Loucy (cell line): Measurements from ENCODE around the gene MLH1.

Experiments used
- H2AFZ ChIP-seq: fragments of 200-600 bp; sonication (generic); 2 replicates; pipeline ENCODE4 v1.6.0; 2016; ENCODE audit warnings: antibody characterized with exemption, mild to moderate bottlenecking, low read length, moderate library complexity
- H3F3A ChIP-seq: fragments of 200-600 bp; 2 replicates; pipeline ENCODE4 v1.6.0; 2016; ENCODE audit warnings: antibody characterized with exemption, low read depth, mild to moderate bottlenecking
- H3K27me3 ChIP-seq: fragments of 200-600 bp; sonication (generic); 2 replicates; pipeline ENCODE4 v1.6.1; 2014; ENCODE audit warnings: low read length, mild to moderate bottlenecking; ENCODE audit not compliant: insufficient read depth, poor library complexity, severe bottlenecking
- H3K36me3 ChIP-seq: fragments of 200-600 bp; sonication (generic); 2 replicates; pipeline ENCODE4 v1.6.1; 2016; ENCODE audit warnings: low read length; ENCODE audit not compliant: insufficient read depth
- H3K4me1 ChIP-seq: fragments of 200-600 bp; sonication (generic); 2 replicates; pipeline ENCODE4 v1.5.1; 2014; ENCODE audit warnings: low read length, mild to moderate bottlenecking; ENCODE audit not compliant: insufficient read depth, poor library complexity, severe bottlenecking
- H3K4me2 ChIP-seq: fragments of 200-600 bp; sonication (generic); 2 replicates; pipeline ENCODE4 v1.6.0; 2014; ENCODE audit warnings: antibody characterized with exemption, low read length, low read depth, mild to moderate bottlenecking; ENCODE audit not compliant: poor library complexity, severe bottlenecking
- H3K4me3 ChIP-seq: fragments of 200-600 bp; sonication (generic); 2 replicates; pipeline ENCODE4 v1.5.1; 2014; ENCODE audit warnings: low read length, mild to moderate bottlenecking, mixed read lengths; ENCODE audit not compliant: poor library complexity, severe bottlenecking
- H3K79me2 ChIP-seq: fragments of 200-600 bp; sonication (generic); 2 replicates; pipeline ENCODE4 v1.6.1; 2014; ENCODE audit warnings: low read length; ENCODE audit not compliant: insufficient read depth
- H3K9ac ChIP-seq: fragments of 200-600 bp; sonication (generic); 2 replicates; pipeline ENCODE4 v1.6.0; 2014; ENCODE audit warnings: mild to moderate bottlenecking, low read depth, low read length, moderate library complexity; ENCODE audit not compliant: poor library complexity, severe bottlenecking
- H3K9me2 ChIP-seq: fragments of 200-600 bp; sonication (generic); replicated peaks from 2 replicates; pipeline ENCODE4 v1.6.1; 2016; ENCODE audit warnings: low read depth, low read length, mixed read lengths
- H3K9me3 ChIP-seq: fragments of 200-600 bp; sonication (generic); 2 replicates; pipeline ENCODE4 v1.6.1; 2014; ENCODE audit warnings: mild to moderate bottlenecking, antibody characterized with exemption, low read length, low read depth; ENCODE audit not compliant: insufficient read depth
- H4K20me1 ChIP-seq: fragments of 200-600 bp; sonication (generic); 2 replicates; pipeline ENCODE4 v1.6.0; 2014; ENCODE audit warnings: antibody characterized with exemption, low read length, mild to moderate bottlenecking; ENCODE audit not compliant: insufficient read depth, poor library complexity, severe bottlenecking
- CTCF ChIP-seq: fragments of 200-600 bp; sonication (generic); conservative IDR thresholded peaks from 2 replicates; pipeline ENCODE4 v1.5.1; 2014; ENCODE audit warnings: mild to moderate bottlenecking, antibody characterized with exemption, low read length
- EZH2phosphoT487 ChIP-seq: fragments of 200-600 bp; IDR thresholded peaks from 2 replicates; pipeline ENCODE4 v1.6.1; 2018; ENCODE audit warnings: antibody characterized with exemption, mild to moderate bottlenecking, moderate library complexity, borderline replicate concordance

The MLH1 gene

GRCh38 chr3:37072892-37073291 lies 79.6 kb downstream of the MLH1 start:
- peaks cover 10% of the 10 kb centered on the region; the same call in 1 of the 2 replicates for H3K36me3 ChIP-seq
- H3K79me2 ChIP-seq = no peaks in the 10 kb centered on the region
- TF ChIP-seq CTCF (no peak), EZH2phosphoT487 (no peak)
- no peak overlapping the region for H2AFZ ChIP-seq
- no peaks in the 10 kb centered on the region for H3K9me2 ChIP-seq
- peak overlapping the region; percentile 42 for H3K9ac ChIP-seq
- no peaks in the 10 kb centered on the region for H3K27me3 ChIP-seq
- H3K4me3 ChIP-seq = peak overlapping the region; percentile 61
- peaks cover 12% of the 10 kb centered on the region for H3F3A ChIP-seq
- peaks cover 29% of the 10 kb centered on the region for H3K4me1 ChIP-seq
- peak overlapping the region; percentile 66 for H3K4me2 ChIP-seq
- H4K20me1 ChIP-seq = no peaks in the 10 kb centered on the region
- H3K9me3 ChIP-seq = no peaks in the 10 kb centered on the region

GRCh38 chr3:37074178-37074577 lies 80.9 kb downstream of the MLH1 start:
- Histone ChIP-seq H3K9me2 (no peaks in the 10 kb centered on the region), H2AFZ (no peak overlapping the region), H3K9me3 (no peaks in the 10 kb centered on the region), H3F3A (peaks cover 12% of the 10 kb centered on the region; the same call in 1 of the 2 replicates), H3K79me2 (no peaks in the 10 kb centered on the region), H4K20me1 (no peaks in the 10 kb centered on the region), H3K4me2 (no peak overlapping the region), H3K4me1 (peaks cover 29% of the 10 kb centered on the region), H3K36me3 (peaks cover 7% of the 10 kb centered on the region; the same call in 1 of the 2 replicates), H3K9ac (no peak overlapping the region), H3K27me3 (no peaks in the 10 kb centered on the region), H3K4me3 (no peak overlapping the region)
- TF ChIP-seq CTCF (no peak), EZH2phosphoT487 (no peak)

DNA sequence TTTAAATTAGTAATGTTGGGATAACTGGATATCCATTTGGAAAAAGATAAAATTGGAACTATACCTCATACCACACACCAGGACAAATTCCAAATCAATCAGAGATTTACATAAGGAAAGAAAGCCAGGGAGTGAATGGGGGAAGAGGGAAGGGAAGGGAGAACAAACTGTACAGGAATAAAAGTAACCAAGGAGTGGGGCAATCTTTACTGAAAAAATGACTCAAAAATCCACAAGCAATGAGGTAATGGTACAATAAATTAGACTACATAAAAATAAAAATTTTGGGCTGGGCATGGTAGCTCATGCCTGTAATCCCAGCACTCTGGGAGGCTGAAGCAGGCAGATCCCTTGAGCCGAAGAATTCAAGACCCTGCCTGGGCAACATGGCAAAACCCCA lies 82.6 kb downstream of the MLH1 start:
- Histone ChIP-seq H3K9ac (no peak overlapping the region), H3K27me3 (no peaks in the 10 kb centered on the region), H3K9me3 (no peaks in the 10 kb centered on the region), H2AFZ (no peak overlapping the region), H3F3A (peaks cover 12% of the 10 kb centered on the region; the same call in 1 of the 2 replicates), H4K20me1 (no peaks in the 10 kb centered on the region), H3K4me3 (no peak overlapping the region), H3K9me2 (no peaks in the 10 kb centered on the region), H3K4me2 (no peak overlapping the region), H3K79me2 (no peaks in the 10 kb centered on the region), H3K36me3 (peaks cover 13% of the 10 kb centered on the region; the same call in 1 of the 2 replicates), H3K4me1 (peaks cover 29% of the 10 kb centered on the region)
- TF ChIP-seq EZH2phosphoT487 = no peak
- no peak for TF ChIP-seq CTCF
